ENCODE results near the gene DR1. TPM values are rescaled to one million over a fixed set of nuclear protein-coding genes. Genes with fewer than 3 reads are reported as not detected.

DR1 gene
- total and polyA plus RNA-seq, 2 of the 8 experiments (the other 6 are each of a cell fraction or from before 2014, with no cell fraction given): 13.1 to 62.3 TPM

DNA sequence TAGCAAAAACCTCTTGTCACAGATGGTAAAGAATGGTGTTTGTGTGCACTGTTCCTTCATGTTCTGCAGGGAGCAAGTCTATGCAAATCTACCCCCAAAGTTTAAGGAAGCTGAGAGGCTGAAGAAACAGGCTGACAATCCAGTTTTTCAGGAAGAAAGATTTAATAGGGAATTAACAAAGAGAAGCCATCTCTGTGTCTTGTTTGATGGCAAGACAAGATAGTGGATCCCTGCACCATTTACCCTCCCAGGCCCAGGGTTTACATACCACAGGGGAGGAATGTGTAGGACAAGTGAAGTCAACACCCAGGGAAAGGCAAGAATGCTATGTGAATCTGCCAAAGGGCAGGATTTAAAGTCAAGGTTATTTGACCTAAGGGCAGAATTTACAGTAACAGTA lies 54.1 kb downstream of the DR1 start:
- DNase-seq (ENCODE audit: low read depth in 1 of 2, low spot score in 2 of 2) (no peak), FAIRE-seq (no peak)
- H2BK20ac ChIP-seq (ENCODE audit: low read length): no peak overlapping the region
- H4K91ac ChIP-seq (replicated peaks; ENCODE audit: insufficient read length, low read length): no peak overlapping the region
- no peak overlapping the region for H2AFZ ChIP-seq (ENCODE audit: low read length)
- no peak overlapping the region for H3K4me3 ChIP-seq (ENCODE audit: extremely low read depth in 1 of 4, insufficient read depth in 2 of 4, low read depth in 3 of 4, low read length in 4 of 4)
- no peaks in the 10 kb centered on the region for H3K79me1 ChIP-seq (ENCODE audit: low read depth, low read length)
- H3K36me3 ChIP-seq (ENCODE audit: control insufficient read depth in 2 of 4, insufficient read depth in 4 of 4, low read length in 3 of 4): no peaks in the 10 kb centered on the region
- H3K23ac ChIP-seq (ENCODE audit: insufficient read length): no peak overlapping the region
- H3K4me2 ChIP-seq (ENCODE audit: insufficient read depth in 1 of 2, low read depth in 2 of 2, low read length in 2 of 2): no peak overlapping the region
- H2AK5ac ChIP-seq (ENCODE audit: low read depth, low read length): no peak overlapping the region
- no peak overlapping the region for H2BK12ac ChIP-seq (ENCODE audit: low read depth, low read length)
- ChIA-PET POLR2A (ENCODE audit: partially characterized antibody) (no interaction called here), CTCF (ENCODE audit: partially characterized antibody) (no interaction called here)
- H3K18ac ChIP-seq (ENCODE audit: extremely low read depth, low read length): no peak overlapping the region
- H2BK5ac ChIP-seq (ENCODE audit: low read depth, low read length): no peak overlapping the region
- H4K20me1 ChIP-seq (replicated peaks in 1 of 2; ENCODE audit: control insufficient read depth in 1 of 2, insufficient read depth in 2 of 2, low read length in 2 of 2): no peaks in the 10 kb centered on the region
- no peak overlapping the region for H2BK120ac ChIP-seq (replicated peaks; ENCODE audit: low read depth, low read length)
- no peak overlapping the region for H4K8ac ChIP-seq (ENCODE audit: extremely low read depth, insufficient read depth, low read length)
- H3K56ac ChIP-seq (replicated peaks; ENCODE audit: insufficient read length, low read depth, low read length): no peak overlapping the region
- no peak overlapping the region for H3K4ac ChIP-seq (replicated peaks; ENCODE audit: insufficient read length, low read depth, low read length)
- no peak overlapping the region for H3K14ac ChIP-seq (ENCODE audit: insufficient read length)
- H3K79me2 ChIP-seq (ENCODE audit: control insufficient read depth in 1 of 2, insufficient read depth in 2 of 2, low read length in 2 of 2): no peaks in the 10 kb centered on the region
- no peak overlapping the region for H4K5ac ChIP-seq (ENCODE audit: insufficient read length, low read depth, low read length)
- H3K9me3 ChIP-seq (ENCODE audit: insufficient read depth in 2 of 2, low read depth in 1 of 2, low read length in 1 of 2): peaks cover 0 to 3% of the 10 kb centered on the region in 2 experiments; a peak in 2 of 4 replicates
- no peaks in the 10 kb centered on the region for H3K4me1 ChIP-seq (replicated peaks in 1 of 4; ENCODE audit: control insufficient read depth in 3 of 4, insufficient read depth in 4 of 4, low read length in 3 of 4)
- no peak overlapping the region for H2BK15ac ChIP-seq (ENCODE audit: low read length)
- no peak overlapping the region for H3K27ac ChIP-seq (ENCODE audit: low read depth, low read length)
- no peaks in the 10 kb centered on the region for H3K23me2 ChIP-seq (ENCODE audit: low read depth, low read length)
- H3K27me3 ChIP-seq (replicated peaks in 1 of 4; ENCODE audit: control insufficient read depth in 3 of 4, extremely low read depth in 1 of 4, insufficient read depth in 3 of 4, low read length in 3 of 4): no peaks in the 10 kb centered on the region
- TF ChIP-seq GABPA (IDR thresholded peaks at IDR 0.05; ENCODE audit: borderline replicate concordance, insufficient read depth, low read length) (no peak), TEAD4 (IDR thresholded peaks at IDR 0.05; ENCODE audit: low read depth, low read length) (peak; percentile 46; the same call in 1 of the 2 replicates)
- H3K9ac ChIP-seq (replicated peaks in 1 of 4; ENCODE audit: extremely low read depth in 1 of 4, low read depth in 3 of 4, low read length in 3 of 4): no peak overlapping the region
